Measurements from ENCODE around the gene RNF26.

DNA sequence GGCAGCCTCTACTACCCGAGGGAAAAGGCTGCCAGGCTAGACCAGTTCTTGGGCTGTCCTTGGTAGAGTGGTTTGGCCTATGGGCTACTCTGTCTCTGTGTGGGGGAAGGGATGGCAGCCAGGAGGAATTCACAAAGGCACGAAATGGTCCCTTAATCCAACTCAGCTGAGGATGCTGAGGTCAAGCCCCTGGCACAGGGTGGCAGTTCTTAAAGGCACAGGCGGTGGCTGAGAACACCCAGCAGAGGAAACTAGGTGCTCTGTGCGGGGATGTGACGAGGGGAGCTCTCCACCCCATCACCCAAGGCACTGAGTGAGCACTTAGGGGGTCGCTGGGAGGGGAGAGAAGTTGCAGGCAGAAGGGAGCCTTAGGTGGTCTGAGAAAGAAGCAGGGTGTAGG is 12.3 kb downstream of the RNF26 start, which contains the start of gene MFRP:
- TF ChIP-seq, protein P1, sequence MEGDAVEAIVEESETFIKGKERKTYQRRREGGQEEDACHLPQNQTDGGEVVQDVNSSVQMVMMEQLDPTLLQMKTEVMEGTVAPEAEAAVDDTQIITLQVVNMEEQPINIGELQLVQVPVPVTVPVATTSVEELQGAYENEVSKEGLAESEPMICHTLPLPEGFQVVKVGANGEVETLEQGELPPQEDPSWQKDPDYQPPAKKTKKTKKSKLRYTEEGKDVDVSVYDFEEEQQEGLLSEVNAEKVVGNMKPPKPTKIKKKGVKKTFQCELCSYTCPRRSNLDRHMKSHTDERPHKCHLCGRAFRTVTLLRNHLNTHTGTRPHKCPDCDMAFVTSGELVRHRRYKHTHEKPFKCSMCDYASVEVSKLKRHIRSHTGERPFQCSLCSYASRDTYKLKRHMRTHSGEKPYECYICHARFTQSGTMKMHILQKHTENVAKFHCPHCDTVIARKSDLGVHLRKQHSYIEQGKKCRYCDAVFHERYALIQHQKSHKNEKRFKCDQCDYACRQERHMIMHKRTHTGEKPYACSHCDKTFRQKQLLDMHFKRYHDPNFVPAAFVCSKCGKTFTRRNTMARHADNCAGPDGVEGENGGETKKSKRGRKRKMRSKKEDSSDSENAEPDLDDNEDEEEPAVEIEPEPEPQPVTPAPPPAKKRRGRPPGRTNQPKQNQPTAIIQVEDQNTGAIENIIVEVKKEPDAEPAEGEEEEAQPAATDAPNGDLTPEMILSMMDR (IDR thresholded peaks at IDR 0.05) = no peak
- TF ChIP-seq POLR2A (IDR thresholded peaks at IDR 0.05) = no peak
